Measurements from ENCODE around the gene PPP2R5B. TPM values are rescaled to one million over a fixed set of nuclear protein-coding genes. Genes with fewer than 3 reads are reported as not detected.

Gene PPP2R5B
- total RNA-seq, 1 donor from 2014 or later: 5.7 TPM

DNA sequence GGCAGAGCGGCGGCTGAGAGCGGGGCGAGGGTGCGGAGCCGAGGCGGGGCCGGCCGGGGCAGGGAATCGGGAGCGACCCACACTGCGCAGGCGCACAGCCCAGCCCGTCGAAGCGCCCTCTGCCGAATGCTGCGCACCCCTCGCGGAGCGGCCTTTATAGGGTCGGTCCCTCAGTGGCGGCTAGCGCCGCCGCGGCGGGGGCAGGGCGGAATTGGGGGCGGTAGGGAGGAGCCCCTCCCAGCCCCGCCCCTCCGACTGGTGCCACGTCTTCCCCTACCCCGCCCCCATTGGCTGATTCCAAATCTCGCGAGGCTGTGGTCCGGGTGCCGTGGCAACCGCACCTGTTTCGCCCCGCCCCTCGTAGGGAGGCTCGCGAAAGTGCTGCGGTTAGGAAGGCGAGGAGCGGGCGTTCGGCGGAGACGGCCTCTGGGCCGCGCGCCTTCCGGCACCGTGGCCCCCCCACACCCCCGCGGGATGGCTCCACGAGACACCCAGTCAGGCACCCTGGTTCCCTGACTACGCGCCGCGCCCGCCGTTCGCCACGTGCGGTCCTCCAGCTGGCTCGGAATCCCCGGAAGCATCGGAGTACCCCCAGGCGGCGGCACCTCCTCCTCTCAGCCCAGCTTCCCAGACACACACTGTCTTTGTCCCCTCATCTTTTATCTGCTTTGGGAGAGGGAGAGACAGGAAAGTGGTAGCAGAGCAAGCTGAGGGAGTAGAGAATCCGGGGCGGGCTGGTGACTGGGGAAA, 45.8 kb upstream of the PPP2R5B start, which contains the start of gene EHD1:
Gene EHD1 (minus strand): TSS at position 128 of the 750 bp plus-strand sequence. CDS start 157 bp downstream, outside the sequence.
- peak within 1 kb of the TSS; percentile 90 for H3K27ac Mint-ChIP-seq
- H3K27ac ChIP-seq: peak within 1 kb of the TSS; percentile 80
- peak; percentile 100 for DNase-seq (ENCODE audit: low spot score)
- H3K27me3 Mint-ChIP-seq (ENCODE audit: insufficient read depth, low read depth): peaks cover 5% of the 10 kb centered on the region
- H3K4me3 Mint-ChIP-seq: peak within 1 kb of the TSS; percentile 98
- H3K9me3 Mint-ChIP-seq: no peaks in the 10 kb centered on the region
- H3K36me3 ChIP-seq: no peaks in the 10 kb centered on the region
- H3K36me3 Mint-ChIP-seq: peaks cover 2% of the 10 kb centered on the region
- H2AFZ ChIP-seq (replicated peaks): peak within 1 kb of the TSS; percentile 90
- H3K9me3 ChIP-seq (ENCODE audit: low read depth): no peaks in the 10 kb centered on the region
- peaks cover 52% of the 10 kb centered on the region for H3K4me1 Mint-ChIP-seq
- H3K4me1 ChIP-seq: peaks cover 18% of the 10 kb centered on the region
- H3K4me3 ChIP-seq: peak within 1 kb of the TSS; percentile 88
- TF ChIP-seq, protein P1, sequence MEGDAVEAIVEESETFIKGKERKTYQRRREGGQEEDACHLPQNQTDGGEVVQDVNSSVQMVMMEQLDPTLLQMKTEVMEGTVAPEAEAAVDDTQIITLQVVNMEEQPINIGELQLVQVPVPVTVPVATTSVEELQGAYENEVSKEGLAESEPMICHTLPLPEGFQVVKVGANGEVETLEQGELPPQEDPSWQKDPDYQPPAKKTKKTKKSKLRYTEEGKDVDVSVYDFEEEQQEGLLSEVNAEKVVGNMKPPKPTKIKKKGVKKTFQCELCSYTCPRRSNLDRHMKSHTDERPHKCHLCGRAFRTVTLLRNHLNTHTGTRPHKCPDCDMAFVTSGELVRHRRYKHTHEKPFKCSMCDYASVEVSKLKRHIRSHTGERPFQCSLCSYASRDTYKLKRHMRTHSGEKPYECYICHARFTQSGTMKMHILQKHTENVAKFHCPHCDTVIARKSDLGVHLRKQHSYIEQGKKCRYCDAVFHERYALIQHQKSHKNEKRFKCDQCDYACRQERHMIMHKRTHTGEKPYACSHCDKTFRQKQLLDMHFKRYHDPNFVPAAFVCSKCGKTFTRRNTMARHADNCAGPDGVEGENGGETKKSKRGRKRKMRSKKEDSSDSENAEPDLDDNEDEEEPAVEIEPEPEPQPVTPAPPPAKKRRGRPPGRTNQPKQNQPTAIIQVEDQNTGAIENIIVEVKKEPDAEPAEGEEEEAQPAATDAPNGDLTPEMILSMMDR (IDR thresholded peaks at IDR 0.05): peak; percentile 59
- TF ChIP-seq EZH2phosphoT487 (IDR thresholded peaks at IDR 0.05): no peak
- peak within 1 kb of the TSS; percentile 94 for H3K9ac ChIP-seq
- H3K79me2 ChIP-seq (ENCODE audit: low read depth): peaks cover 17% of the 10 kb centered on the region
- peak within 1 kb of the TSS; percentile 93 for H3K4me2 ChIP-seq
- no peaks in the 10 kb centered on the region for H3K27me3 ChIP-seq
- peaks cover 15% of the 10 kb centered on the region for H3F3A ChIP-seq (ENCODE audit: low read depth)
- H4K20me1 ChIP-seq (ENCODE audit: low read depth): peaks cover 24% of the 10 kb centered on the region

DNA sequence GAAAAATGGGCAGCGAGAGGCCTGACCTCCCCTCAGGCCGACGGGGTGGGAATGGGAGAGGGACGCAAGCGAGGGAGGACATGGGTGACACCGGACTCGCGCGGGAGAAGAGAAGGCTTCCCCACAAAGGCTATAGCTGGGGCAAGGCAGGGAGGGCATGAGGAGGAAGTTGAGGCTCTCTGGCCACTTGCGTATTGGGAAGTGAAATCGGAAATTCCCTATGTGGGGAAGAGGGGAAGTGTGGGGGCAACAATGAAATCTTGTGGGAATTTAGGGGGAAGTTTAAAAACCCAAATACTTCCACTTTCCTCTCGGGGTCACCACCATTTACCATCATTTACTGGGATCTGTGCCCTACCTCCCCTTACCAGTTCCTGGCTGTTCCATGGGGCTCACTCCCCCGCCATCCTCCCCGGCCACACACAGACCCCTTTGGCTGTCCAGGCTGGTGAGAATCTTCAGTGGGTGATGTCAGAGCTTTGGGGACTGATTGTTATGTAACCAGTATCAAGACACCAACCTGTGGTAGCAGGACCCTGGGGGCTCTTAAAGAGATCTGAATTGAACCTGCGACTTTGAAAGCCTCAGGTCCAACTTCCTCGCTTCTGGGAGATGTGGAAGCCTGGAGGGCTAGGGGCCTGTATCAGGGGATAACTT, 45.1 kb upstream of the PPP2R5B start:
- TF ChIP-seq EZH2 (IDR thresholded peaks at IDR 0.05): no peak
- TF ChIP-seq EZH2phosphoT487 (IDR thresholded peaks at IDR 0.05): no peak
- TF ChIP-seq, protein P1 (IDR thresholded peaks at IDR 0.05): no peak
- H3K79me2 ChIP-seq (ENCODE audit: low read depth): peaks cover 17% of the 10 kb centered on the region
- H3K27ac ChIP-seq: peak overlapping the region; percentile 80
- peak overlapping the region; percentile 78 for H2AFZ ChIP-seq (replicated peaks)
- peak overlapping the region; percentile 79 for H3K27ac Mint-ChIP-seq
- H3K27me3 Mint-ChIP-seq (ENCODE audit: insufficient read depth, low read depth): peaks cover 8% of the 10 kb centered on the region
- H3K27me3 ChIP-seq: no peaks in the 10 kb centered on the region
- peaks cover 24% of the 10 kb centered on the region for H4K20me1 ChIP-seq (ENCODE audit: low read depth)
- H3F3A ChIP-seq (ENCODE audit: low read depth): peaks cover 15% of the 10 kb centered on the region
- H3K9me3 ChIP-seq (ENCODE audit: low read depth): no peaks in the 10 kb centered on the region
- H3K4me3 ChIP-seq: peak overlapping the region; percentile 88
- H3K4me3 Mint-ChIP-seq: peak overlapping the region; percentile 98
- H3K4me2 ChIP-seq: peak overlapping the region; percentile 93
- DNase-seq (ENCODE audit: low spot score): no peak
- no peaks in the 10 kb centered on the region for H3K9me3 Mint-ChIP-seq
- H3K4me1 ChIP-seq: peaks cover 18% of the 10 kb centered on the region
- H3K4me1 Mint-ChIP-seq: peaks cover 50% of the 10 kb centered on the region
- peak overlapping the region; percentile 94 for H3K9ac ChIP-seq
- H3K36me3 ChIP-seq: no peaks in the 10 kb centered on the region
- peaks cover under 1% of the 10 kb centered on the region for H3K36me3 Mint-ChIP-seq

DNA sequence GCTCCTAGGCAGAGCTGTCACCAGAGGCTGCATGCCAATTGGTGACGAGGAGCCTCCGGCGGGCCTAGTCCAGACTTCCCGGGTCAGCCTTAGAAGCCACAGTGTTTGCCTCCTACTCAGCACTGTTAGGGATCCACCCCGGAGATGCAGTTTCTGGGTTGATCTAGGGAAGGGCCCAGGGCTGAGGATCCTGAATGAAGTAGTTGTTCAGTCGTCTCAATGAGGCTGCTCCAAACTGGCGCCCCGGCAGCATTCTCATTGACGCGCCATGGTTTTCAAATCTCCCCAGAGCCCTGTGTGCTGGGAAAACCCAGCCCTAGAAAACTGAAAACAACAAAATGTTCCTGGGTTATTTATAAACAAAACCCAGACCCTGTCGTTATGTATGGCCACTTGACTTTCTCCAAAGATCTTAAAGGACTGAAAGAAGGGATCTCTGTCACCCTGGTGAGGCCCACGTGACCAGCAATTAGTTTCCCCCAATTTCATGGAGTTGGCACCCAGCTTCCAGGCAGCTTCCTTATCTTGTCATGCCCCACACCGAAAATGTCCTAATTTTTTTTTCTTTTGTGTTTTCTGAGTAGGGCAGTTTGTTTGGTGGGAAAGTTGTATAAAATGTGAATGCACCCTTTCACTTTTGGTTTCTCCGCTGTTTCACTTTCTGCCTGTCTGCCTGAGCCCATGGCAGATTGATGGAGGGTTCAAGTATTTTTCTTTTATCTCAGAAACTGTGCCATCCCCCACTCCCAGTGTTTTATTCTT, 44.1 kb upstream of the PPP2R5B start:
- Histone ChIP-seq H3K9ac (no peak overlapping the region), H3F3A (ENCODE audit: low read depth) (peaks cover 15% of the 10 kb centered on the region), H3K4me2 (no peak overlapping the region), H3K27me3 (no peaks in the 10 kb centered on the region), H4K20me1 (ENCODE audit: low read depth) (peaks cover 21% of the 10 kb centered on the region), H3K9me3 (ENCODE audit: low read depth) (no peaks in the 10 kb centered on the region), H2AFZ (replicated peaks) (no peak overlapping the region), H3K4me3 (no peak overlapping the region), H3K79me2 (ENCODE audit: low read depth) (peaks cover 17% of the 10 kb centered on the region), H3K4me1 (peaks cover 18% of the 10 kb centered on the region), H3K27ac (no peak overlapping the region), H3K36me3 (no peaks in the 10 kb centered on the region)
- H3K4me3 Mint-ChIP-seq: peak overlapping the region; percentile 98
- DNase-seq (ENCODE audit: low spot score): no peak
- H3K36me3 Mint-ChIP-seq: no peaks in the 10 kb centered on the region
- no peak for TF ChIP-seq EZH2 (IDR thresholded peaks at IDR 0.05)
- no peak for TF ChIP-seq EZH2phosphoT487 (IDR thresholded peaks at IDR 0.05)
- TF ChIP-seq, protein P1 (IDR thresholded peaks at IDR 0.05): no peak
- peaks cover 9% of the 10 kb centered on the region for H3K27me3 Mint-ChIP-seq (ENCODE audit: insufficient read depth, low read depth)
- H3K27ac Mint-ChIP-seq: no peak overlapping the region
- peaks cover 39% of the 10 kb centered on the region for H3K4me1 Mint-ChIP-seq
- no peaks in the 10 kb centered on the region for H3K9me3 Mint-ChIP-seq
